ENCODE results near the gene CD8B2. TPM values are rescaled to one million over a fixed set of nuclear protein-coding genes. Genes with fewer than 3 reads are reported as not detected.
A peak's percentile ranks its signal among the peaks of the same experiment; 100 is the strongest.
"Not testable (repeated sequence)": the region's sequence is repeated elsewhere in the genome, so short reads cannot be mapped to it uniquely, and the experiment has no call there.

CD8B2 gene
- 2.6 TPM for total RNA-seq (ENCODE audit: insufficient read depth, low replicate concordance)

GRCh38 chr2:106486551-106487385, at the start of gene CD8B2:
TSS of gene CD8B2 (plus strand) at chr2:106487364. CDS start at chr2:106487427, 63 bp downstream.
- not testable (repeated sequence) for DNase-seq (ENCODE audit: low spot score)

GRCh38 chr2:106461882-106462281, 25.3 kb upstream of the CD8B2 start:
- DNase-seq (ENCODE audit: low spot score), result not testable (repeated sequence)

- not testable (repeated sequence) for DNase-seq (ENCODE audit: low spot score)
Measured at GRCh38 chr2:106467516-106467915, 19.6 kb upstream of the CD8B2 start.

GRCh38 chr2:106468107-106468506, 19.1 kb upstream of the CD8B2 start, which contains the start of gene RGPD3:
TSS of gene RGPD3 (minus strand) at chr2:106468413. CDS start at chr2:106468288, 125 bp downstream.
- DNase-seq (ENCODE audit: low spot score), result not testable (repeated sequence)

- DNase-seq (ENCODE audit: low spot score), result not testable (repeated sequence)
Measured at GRCh38 chr2:106470658-106471057, 16.5 kb upstream of the CD8B2 start.

- not testable (repeated sequence) for DNase-seq (ENCODE audit: low spot score)
Measured at GRCh38 chr2:106477647-106478046, 9.5 kb upstream of the CD8B2 start.

GRCh38 chr2:106479563-106479962, 7.6 kb upstream of the CD8B2 start:
- DNase-seq (ENCODE audit: low spot score), result not testable (repeated sequence)

- DNase-seq (ENCODE audit: low spot score), result not testable (repeated sequence)
Measured at GRCh38 chr2:106487386-106488191, 425 bp downstream of the CD8B2 start.

GRCh38 chr2:106489701-106490100, 2.5 kb downstream of the CD8B2 start:
- DNase-seq (ENCODE audit: low spot score), result not testable (repeated sequence)

GRCh38 chr2:106492399-106492798, 5.2 kb downstream of the CD8B2 start:
- DNase-seq (ENCODE audit: low spot score), result not testable (repeated sequence)

- peak; percentile 29 for DNase-seq (ENCODE audit: low spot score)
Measured at GRCh38 chr2:106492913-106493312, 5.7 kb downstream of the CD8B2 start.

- DNase-seq (ENCODE audit: low spot score), result not testable (repeated sequence)
Measured at GRCh38 chr2:106498549-106498948, 11.4 kb downstream of the CD8B2 start.

- DNase-seq (ENCODE audit: low spot score), result not testable (repeated sequence)
Measured at GRCh38 chr2:106500350-106500749, 13.2 kb downstream of the CD8B2 start.

- not testable (repeated sequence) for DNase-seq (ENCODE audit: low spot score)
Measured at GRCh38 chr2:106502351-106502750, 15.2 kb downstream of the CD8B2 start.

GRCh38 chr2:106504192-106504591, 17.0 kb downstream of the CD8B2 start:
- not testable (repeated sequence) for DNase-seq (ENCODE audit: low spot score)

- not testable (repeated sequence) for DNase-seq (ENCODE audit: low spot score)
Measured at GRCh38 chr2:106504787-106505186, 17.6 kb downstream of the CD8B2 start.

GRCh38 chr2:106506002-106506687, 19.0 kb downstream of the CD8B2 start:
- not testable (repeated sequence) for DNase-seq (ENCODE audit: low spot score)

GRCh38 chr2:106508660-106509373, 21.7 kb downstream of the CD8B2 start:
- DNase-seq (ENCODE audit: low spot score), result not testable (repeated sequence)

GRCh38 chr2:106509374-106509770, 22.2 kb downstream of the CD8B2 start:
- DNase-seq (ENCODE audit: low spot score), result not testable (repeated sequence)

- DNase-seq (ENCODE audit: low spot score), result not testable (repeated sequence)
Measured at GRCh38 chr2:106510791-106511190, 23.6 kb downstream of the CD8B2 start.

- DNase-seq (ENCODE audit: low spot score), result peak; percentile 80
Measured at GRCh38 chr2:106511476-106511901, 24.3 kb downstream of the CD8B2 start.
